HG03457 (cell line): ENCODE data around the gene ZFP14.

Experiments used
- ATAC-seq: cut with Tn5 transposase; IDR thresholded peaks from one replicate; pipeline ENCODE4 v1.9.1; 2021; ENCODE audit warnings: moderate number of reproducible peaks; ENCODE audit not compliant: unreplicated experiment

Gene ZFP14

DNA sequence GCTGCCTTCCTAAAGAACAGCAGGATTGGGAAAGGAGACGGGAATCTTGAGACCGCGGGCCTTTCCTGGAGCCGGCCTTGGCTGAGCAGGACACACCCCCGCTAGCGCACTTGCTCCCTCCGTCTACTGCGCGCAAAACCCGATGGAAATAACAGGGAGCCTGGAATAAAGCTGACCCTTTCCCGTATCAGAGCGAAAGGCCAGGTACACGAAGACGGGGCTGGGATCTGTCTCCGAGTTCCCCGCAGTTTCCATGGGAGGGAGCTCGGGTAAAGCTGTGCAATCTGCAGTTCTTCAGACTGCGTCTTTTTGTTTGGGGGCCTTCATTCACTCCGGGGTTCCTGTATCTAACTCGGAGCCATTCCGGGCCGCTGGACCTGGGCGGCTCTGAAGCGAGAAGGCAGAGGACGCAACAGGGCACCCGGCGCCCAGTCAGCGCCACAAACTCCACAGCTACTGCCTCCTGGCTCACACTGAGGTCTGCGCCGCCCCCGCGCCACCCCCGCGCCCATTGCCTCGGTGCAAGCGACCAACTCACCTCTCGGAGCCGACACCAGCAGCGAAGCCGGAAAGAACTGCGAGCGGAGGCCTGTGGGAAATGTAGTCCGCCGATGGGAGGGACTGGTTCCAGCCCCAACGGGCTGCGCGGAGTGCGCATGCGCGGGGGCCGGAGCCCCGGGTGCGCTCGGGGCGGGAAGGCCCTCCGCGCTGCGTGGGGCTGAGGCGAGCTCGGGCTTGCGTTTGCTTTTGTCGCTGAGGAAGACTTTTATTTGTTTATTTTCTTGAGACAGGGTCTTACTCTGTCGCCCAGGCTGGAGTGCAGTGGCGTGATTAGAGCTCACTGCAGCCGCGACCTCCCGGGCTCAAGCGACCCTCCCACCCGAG lies at the start of gene ZFP14:
TSS of gene ZFP14 (minus strand) at position 577 of the 885 bp plus-strand sequence. CDS start 11,309 bp downstream, outside the sequence.
- ATAC-seq, result peak; percentile 90

DNA sequence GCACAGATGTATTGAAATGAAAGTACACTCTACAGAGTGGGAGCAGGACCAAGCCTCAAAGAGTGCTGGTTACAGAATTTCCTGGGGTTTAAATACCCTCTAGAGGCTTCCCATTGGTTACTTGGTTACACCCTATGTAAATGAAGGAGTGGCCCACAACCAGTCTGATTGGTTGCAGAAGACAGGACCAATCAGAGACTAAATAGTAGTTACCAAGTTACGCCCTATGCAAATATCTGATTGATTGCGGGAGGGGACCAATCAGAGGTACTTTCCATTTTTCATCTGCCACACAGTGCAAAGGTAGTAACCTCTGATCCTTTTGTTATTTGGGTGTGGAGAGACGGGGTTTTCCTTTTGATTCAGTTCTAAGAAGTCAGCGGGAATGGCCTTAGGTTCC lies 44.9 kb upstream of the ZFP14 start:
- no peak for ATAC-seq

DNA sequence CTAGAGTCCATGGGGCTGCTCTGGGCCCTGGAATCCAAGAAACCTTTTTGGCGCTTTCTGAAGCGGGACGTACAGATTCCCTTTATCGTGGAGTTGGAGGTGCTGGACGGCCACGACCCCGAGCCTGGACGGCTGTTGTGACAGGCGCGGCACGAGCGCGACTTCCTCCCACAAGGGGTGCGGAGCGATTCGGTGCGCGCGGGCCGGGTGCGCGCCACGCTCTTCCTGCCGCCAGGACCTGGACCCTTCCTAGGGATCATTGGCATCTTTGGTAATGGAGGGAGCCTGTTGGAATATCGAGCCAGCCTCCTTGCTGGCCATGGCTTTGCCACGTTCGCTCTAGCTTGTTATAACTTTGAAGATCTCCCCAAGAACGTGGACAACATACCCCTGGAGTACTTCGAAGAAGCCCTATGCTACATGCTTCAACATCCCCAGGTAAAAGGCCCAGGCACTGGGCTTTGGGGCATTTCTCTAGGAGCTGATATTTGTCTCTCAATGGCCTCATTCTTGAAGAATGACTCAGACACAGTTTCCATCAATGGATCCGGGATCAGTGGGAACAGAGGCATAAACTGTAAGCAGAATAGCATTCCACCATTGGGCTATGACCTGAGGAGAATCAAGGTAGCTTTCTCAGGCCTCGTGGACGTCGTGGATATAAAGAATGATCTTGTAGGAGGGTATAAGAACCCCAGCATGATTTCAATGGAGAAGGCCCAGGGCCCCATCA lies 42.9 kb upstream of the ZFP14 start:
- ATAC-seq, result no peak

DNA sequence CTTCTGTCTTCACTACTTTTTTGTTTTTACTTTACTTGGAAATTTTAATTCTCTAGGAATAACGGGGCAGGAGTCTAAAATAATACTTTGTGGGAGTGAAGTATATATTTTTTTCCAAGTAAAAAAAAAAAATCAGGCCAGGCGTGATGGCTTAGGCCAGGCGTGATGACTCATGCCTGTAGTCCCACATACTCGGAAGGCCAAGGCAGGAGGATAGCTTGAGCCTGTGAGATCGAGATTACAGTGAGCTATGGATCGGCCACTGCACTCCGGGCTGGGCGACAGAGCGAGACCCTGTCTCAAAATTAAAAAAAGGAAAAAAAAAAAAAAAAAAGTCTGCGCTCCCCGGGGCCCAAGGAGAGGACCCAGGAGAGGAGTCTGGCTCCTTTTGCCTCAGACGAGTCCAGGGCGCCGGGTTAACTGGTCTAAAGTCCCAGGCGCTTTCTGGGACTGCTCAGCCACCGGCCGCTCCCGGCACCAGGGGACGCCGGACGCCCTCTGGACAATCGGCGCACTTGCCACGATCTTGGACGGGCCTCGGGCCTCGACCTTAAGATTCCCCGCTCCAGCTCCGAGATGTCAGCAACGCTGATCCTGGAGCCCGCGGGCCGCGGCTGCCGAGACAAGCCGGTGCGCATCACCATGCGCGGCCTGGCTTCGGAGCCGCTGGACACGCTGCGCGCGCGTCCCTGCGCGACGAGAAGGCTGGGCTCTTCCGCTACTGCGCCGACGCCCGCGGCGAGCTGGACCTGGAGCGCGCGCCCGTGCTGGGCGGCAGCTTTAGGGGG lies 42.2 kb upstream of the ZFP14 start:
- ATAC-seq, result no peak

DNA sequence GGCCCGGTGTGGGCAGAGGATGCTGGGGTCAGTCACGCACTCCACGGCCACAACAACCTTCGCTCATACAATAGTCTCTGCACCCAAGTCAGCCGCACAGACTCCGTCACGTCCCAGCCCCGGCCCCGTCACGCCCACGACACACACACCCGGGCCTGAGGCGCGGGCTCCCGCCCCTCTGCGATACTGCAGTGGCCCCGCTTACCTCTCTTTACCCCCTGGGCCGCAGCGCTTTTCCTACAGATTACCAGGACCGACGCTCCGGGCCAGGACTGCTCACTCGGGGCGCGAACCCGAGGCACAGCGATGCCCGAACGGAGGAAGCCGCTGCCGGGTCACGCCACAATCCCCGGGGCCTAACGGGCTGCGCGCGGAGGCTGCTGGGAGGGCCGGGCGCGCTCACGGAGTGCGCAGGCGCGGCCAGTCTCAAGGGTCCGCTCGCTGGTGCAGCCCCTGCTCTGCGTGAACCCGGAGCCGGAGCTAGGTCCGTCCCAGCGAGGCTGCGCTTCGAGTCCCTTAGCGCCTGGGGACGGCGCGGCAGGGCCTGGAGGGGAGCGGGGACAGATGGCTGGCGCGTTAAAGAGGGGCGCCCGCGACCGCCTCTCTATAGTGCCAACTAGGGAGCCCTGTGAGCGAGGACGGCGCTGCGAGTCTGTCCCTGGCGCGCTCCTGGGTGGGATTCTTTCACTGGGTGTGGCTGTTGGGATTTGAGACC lies 39.4 kb upstream of the ZFP14 start, which contains the start of gene ZFP82:
TSS of gene ZFP82 (minus strand) at position 358 of the 715 bp plus-strand sequence. CDS start 8,855 bp downstream, outside the sequence.
- no peak for ATAC-seq

GRCh38 chr19:36417752-36418286 lies 38.8 kb upstream of the ZFP14 start:
- no peak for ATAC-seq

DNA sequence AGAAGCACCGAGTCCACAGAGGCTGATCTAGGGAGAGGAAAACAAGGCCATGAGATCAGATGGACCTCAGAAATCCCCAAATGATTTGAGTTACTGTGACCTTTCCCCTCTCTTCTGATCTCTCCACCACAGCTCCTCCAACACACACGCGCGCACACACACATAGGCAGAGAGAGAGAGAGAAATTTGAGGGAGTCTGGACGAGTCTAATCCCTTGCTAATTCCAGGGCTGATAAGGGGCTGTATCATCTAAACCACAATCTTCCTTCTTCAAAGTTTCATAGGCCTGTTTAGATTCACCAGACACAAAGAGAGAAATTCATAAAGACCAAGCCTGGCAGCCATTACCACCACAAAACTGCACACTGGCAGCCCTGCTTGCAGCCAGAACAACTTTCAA lies 30.8 kb upstream of the ZFP14 start:
- no peak for ATAC-seq

DNA sequence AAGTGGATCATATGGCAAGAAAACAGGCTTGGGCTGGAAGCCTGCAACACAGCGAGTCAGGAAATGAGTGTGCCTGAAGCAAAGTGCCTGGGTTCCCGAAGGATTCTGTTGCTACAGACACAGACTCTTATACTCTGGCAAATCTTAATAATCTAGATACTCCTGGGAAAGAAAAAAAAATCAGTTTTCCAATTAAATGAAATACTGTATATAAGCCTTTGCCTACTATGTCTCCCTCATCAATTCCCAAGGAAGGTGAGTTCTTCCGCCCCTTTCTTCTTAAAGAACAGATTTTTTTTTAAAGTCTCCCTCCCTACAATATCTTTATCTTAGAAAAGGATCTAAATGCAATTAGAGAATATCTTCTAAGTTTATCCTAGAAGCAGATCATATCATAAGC lies 29.1 kb upstream of the ZFP14 start:
- no peak for ATAC-seq

GRCh38 chr19:36404498-36404897 lies 25.5 kb upstream of the ZFP14 start:
- no peak for ATAC-seq

GRCh38 chr19:36401475-36401874 lies 22.5 kb upstream of the ZFP14 start:
- ATAC-seq, result no peak

DNA sequence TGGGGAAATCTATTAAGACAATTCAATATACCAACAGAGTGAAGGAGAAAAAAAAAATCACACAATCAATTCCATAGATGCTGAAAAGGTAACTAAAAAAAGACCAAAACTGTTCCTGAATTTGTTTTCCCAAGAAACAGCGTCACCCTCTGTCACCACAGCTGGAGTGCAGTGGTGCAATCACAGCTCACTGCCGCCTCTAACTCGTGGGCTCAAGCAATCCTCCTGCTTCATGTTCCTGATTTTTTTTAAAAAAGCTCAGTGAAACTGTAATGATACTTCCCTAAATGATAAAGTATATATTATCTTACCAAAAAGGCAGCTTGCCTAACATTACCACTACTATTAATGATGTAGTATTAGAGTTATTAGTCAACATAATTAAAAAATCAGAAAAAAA lies 19.6 kb upstream of the ZFP14 start:
- no peak for ATAC-seq

- no peak for ATAC-seq
These were observed 14.1 kb upstream of the ZFP14 start for GRCh38 chr19:36392916-36393673.

GRCh38 chr19:36379510-36379819 lies 464 bp upstream of the ZFP14 start:
- no peak for ATAC-seq

GRCh38 chr19:36377541-36378178 lies 1.3 kb downstream of the ZFP14 start:
- no peak for ATAC-seq

GRCh38 chr19:36373638-36374156 lies 5.3 kb downstream of the ZFP14 start:
- no peak for ATAC-seq

GRCh38 chr19:36371886-36372285 lies 7.1 kb downstream of the ZFP14 start:
- no peak for ATAC-seq

DNA sequence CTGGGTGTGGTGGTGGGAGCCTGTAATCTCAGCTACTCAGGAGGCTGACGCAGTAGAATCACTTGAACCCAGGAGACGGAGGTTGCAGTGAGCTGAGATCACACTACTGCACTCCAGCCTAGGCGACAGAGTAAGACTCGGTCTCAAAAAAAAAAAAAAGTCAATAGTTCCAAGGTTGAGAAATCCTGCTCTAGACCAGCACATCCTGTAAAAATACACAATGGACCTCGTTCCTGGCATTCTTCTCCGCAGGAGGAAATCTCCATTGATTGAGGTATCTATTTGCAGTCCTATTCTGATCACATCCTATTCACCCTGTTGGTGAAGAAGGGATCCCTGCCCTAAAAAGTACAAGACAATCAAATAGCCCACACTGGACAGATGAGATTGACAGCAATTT lies 15.2 kb downstream of the ZFP14 start:
- ATAC-seq, result no peak

GRCh38 chr19:36340786-36341372 lies 38.1 kb downstream of the ZFP14 start:
- no peak for ATAC-seq
